SK-N-SH (cell line): ENCODE results near the gene HK3. TPM values are rescaled to one million over a fixed set of nuclear protein-coding genes. Genes with fewer than 3 reads are reported as not detected.

Source experiments
- CTCF ChIA-PET: fragments of 300-600, 350-600 bp; formaldehyde crosslinking; extraction: SDS; loops from one replicate; lab custom pipeline; 2021; lab: Yijun Ruan, JAX
- POLR2A ChIA-PET: fragments of 350-600 bp; sonication (Branson Sonifier 250); formaldehyde crosslinking; extraction: SDS; loops from one replicate; lab custom pipeline; 2020; ENCODE audit warnings: antibody characterized with exemption, inconsistent platforms; lab: Yijun Ruan, JAX
- DNase-seq: peaks from one replicate; pipeline ENCODE4 v3.0.0; 2012
- H2AFZ ChIP-seq: fragments of 200-600 bp; sonication (generic); 2 replicates; pipeline ENCODE4 v1.8.1; 2016; ENCODE audit warnings: antibody characterized with exemption, mild to moderate bottlenecking, low read depth
- H3F3A ChIP-seq: fragments of 200-600 bp; sonication (generic); replicated peaks from 2 replicates; pipeline ENCODE3; 2016; ENCODE audit warnings: antibody characterized with exemption, mild to moderate bottlenecking; ENCODE audit not compliant: insufficient read depth
- H3K27ac ChIP-seq, 2 experiments: fragments of 200-500 bp in 1 of 2; fragments of 200-600 bp in 1 of 2; sonication (Bioruptor generic) in 1 of 2; sonication (generic), shearing (Covaris generic) in 1 of 2; 2 replicates each; pipeline versions ENCODE4 v1.5.1 to v1.6.1; 2014 to 2016; ENCODE audit warnings: low read depth in 2 of 2, inconsistent platforms in 1 of 2, low read length in 1 of 2, mild to moderate bottlenecking in 1 of 2, mixed read lengths in 1 of 2
- H3K27me3 ChIP-seq: fragments of 200-600 bp; sonication (generic), shearing (Covaris generic); 2 replicates; pipeline ENCODE4 v1.6.1; 2016; ENCODE audit warnings: mixed run types; ENCODE audit not compliant: insufficient read depth
- H3K36me3 ChIP-seq, 2 experiments: fragments of 200-500 bp in 1 of 2; fragments of 200-600 bp in 1 of 2; sonication (Bioruptor generic) in 1 of 2; sonication (generic) in 1 of 2; replicated peaks in 1 of 2; 2 replicates each; pipeline versions ENCODE3 to v1.5.1; 2014 to 2016; ENCODE audit warnings: low read length in 1 of 2, mild to moderate bottlenecking in 1 of 2; ENCODE audit not compliant: insufficient read depth in 2 of 2, control insufficient read depth in 1 of 2
- H3K4me1 ChIP-seq, 2 experiments: fragments of 200-500 bp in 1 of 2; fragments of 200-600 bp in 1 of 2; sonication (Bioruptor generic) in 1 of 2; sonication (generic), shearing (Covaris generic) in 1 of 2; 2 replicates each; pipeline versions ENCODE4 v1.5.1 to v1.6.1; 2014 to 2016; ENCODE audit warnings: low read depth in 1 of 2, low read length in 1 of 2, mixed run types in 1 of 2; ENCODE audit not compliant: insufficient read depth in 2 of 2, control insufficient read depth in 1 of 2
- H3K4me2 ChIP-seq: fragments of 200-600 bp; sonication (generic), shearing (Covaris generic); 2 replicates; pipeline ENCODE4 v1.6.1; 2017; ENCODE audit warnings: mixed run types
- H3K4me3 ChIP-seq, 2 experiments: fragments of 200-500 bp in 1 of 2; fragments of 200-600 bp in 1 of 2; sonication (Bioruptor generic) in 1 of 2; sonication (generic), shearing (Covaris generic) in 1 of 2; 2 replicates each; pipeline versions ENCODE4 v1.5.1 to v1.8.1; 2014 to 2016; ENCODE audit warnings: low read depth in 2 of 2, inconsistent platforms in 1 of 2, low read length in 1 of 2, mild to moderate bottlenecking in 1 of 2, mixed read lengths in 1 of 2, moderate library complexity in 1 of 2
- H3K79me2 ChIP-seq: fragments of 200-600 bp; sonication (generic); 2 replicates; pipeline ENCODE4 v1.8.1; 2017; ENCODE audit warnings: mild to moderate bottlenecking; ENCODE audit not compliant: insufficient read depth
- H3K9ac ChIP-seq: fragments of 200-600 bp; sonication (generic); 2 replicates; pipeline ENCODE4 v1.6.1; 2017; ENCODE audit warnings: mixed run types
- H3K9me2 ChIP-seq: fragments of 200-600 bp; sonication (generic); 2 replicates; pipeline ENCODE4 v1.6.1; 2017; ENCODE audit warnings: mixed run types
- H3K9me3 ChIP-seq: fragments of 200-600 bp; sonication (generic); 2 replicates; pipeline ENCODE4 v1.6.1; 2017; ENCODE audit warnings: mixed run types, mild to moderate bottlenecking, moderate library complexity
- H4K20me1 ChIP-seq: fragments of 200-600 bp; sonication (generic); 2 replicates; pipeline ENCODE4 v1.6.1; 2017; ENCODE audit warnings: mild to moderate bottlenecking, mixed run types; ENCODE audit not compliant: insufficient read depth
- FOXM1 ChIP-seq: IDR thresholded peaks from 2 replicates; pipeline ENCODE4 v1.4.0; 2012; ENCODE audit warnings: low read depth, mild to moderate bottlenecking
- GATA2 ChIP-seq: sonication (generic); formaldehyde crosslinking; IDR thresholded peaks from 2 replicates; pipeline ENCODE4 v1.5.0; 2020; ENCODE audit warnings: mild to moderate bottlenecking, missing genetic modification reagents
- IRF3 ChIP-seq: fragments of 150-350 bp; IDR thresholded peaks from 2 replicates; pipeline ENCODE4 v1.6.1; 2016; ENCODE audit warnings: mild to moderate bottlenecking, low read depth, low read length
- JUND ChIP-seq: IDR thresholded peaks from 2 replicates; pipeline ENCODE4 v1.4.0; 2012
- NRF1 ChIP-seq: IDR thresholded peaks from 2 replicates; pipeline ENCODE4 v1.6.1; 2012; ENCODE audit warnings: low read depth, mild to moderate bottlenecking, low read length
- RAD21 ChIP-seq: IDR thresholded peaks from 2 replicates; pipeline ENCODE4 v1.6.1; 2012; ENCODE audit warnings: mild to moderate bottlenecking, low read length
- RCOR1 ChIP-seq: fragments of 150-350 bp; IDR thresholded peaks from 2 replicates; pipeline ENCODE4 v1.6.1; 2017; ENCODE audit warnings: antibody characterized with exemption, low read length
- RXRA ChIP-seq: IDR thresholded peaks from 2 replicates; pipeline ENCODE4 v1.4.0; 2012; ENCODE audit warnings: low read depth, mild to moderate bottlenecking, borderline replicate concordance
- SMC3 ChIP-seq: IDR thresholded peaks from 2 replicates; pipeline ENCODE4 v1.6.1; 2012; ENCODE audit warnings: low read depth, low read length, improper control_type of control experiment
- TAF1 ChIP-seq: IDR thresholded peaks from 2 replicates; pipeline ENCODE4 v1.6.1; 2012; ENCODE audit warnings: low read depth, mild to moderate bottlenecking, low read length, moderate library complexity, borderline replicate concordance
- WGBS: methylation state at CpG from one replicate; pipeline ENCODE4 v1.1.6; 2017; ENCODE audit warnings: low lambda C conversion rate; 5-methylcytosine and 5-hydroxymethylcytosine counted together
- polyA plus RNA-seq, 3 experiments: library from polyadenylated mRNA; depleted of rRNA; stranded (reverse); fragments of >200 nt; gene quantifications; 2 replicates each; pipeline ENCODE4 v1.2.3, GENCODE V29; 2012

The HK3 gene
- polyA plus RNA-seq, 1 of the 3 experiments (the other 2 are of a cell fraction): 0.02 TPM

GRCh38 chr5:176863765-176864098, 35.4 kb downstream of the HK3 start:
- Histone ChIP-seq H4K20me1 (no peaks in the 10 kb centered on the region), H3K4me3 (no peak overlapping the region), H2AFZ (no peak overlapping the region), H3K9ac (no peak overlapping the region), H3K79me2 (no peaks in the 10 kb centered on the region)
- TF ChIP-seq FOXM1: no peak
- no peak for TF ChIP-seq JUND
- no peak for TF ChIP-seq SMC3
- TF ChIP-seq, all 33 proteins: peak for 0
- no peak overlapping the region for H3K27ac ChIP-seq
- H3K27me3 ChIP-seq: peaks cover 4% of the 10 kb centered on the region; the same call in 1 of the 2 replicates
- ChIA-PET CTCF (interaction anchor here (1.0 to 1.1 kb wide), 2 partner anchors 163 to 249 kb away, joined by 3 read pairs; no protein-coding TSS in a partner anchor), POLR2A (no interaction called here)
- DNase-seq: no peak
- WGBS: 86% methylated on average over 5 of the region's 5 CpGs
- no peak overlapping the region for H3K4me2 ChIP-seq
- H3K9me2 ChIP-seq: no peaks in the 10 kb centered on the region
- no peaks in the 10 kb centered on the region for H3K9me3 ChIP-seq
- H3F3A ChIP-seq: no peaks in the 10 kb centered on the region
- H3K4me1 ChIP-seq: peaks cover 0 to 56% of the 10 kb centered on the region in 2 experiments; a peak in 2 of 4 replicates
- H3K36me3 ChIP-seq: no peaks in the 10 kb centered on the region

- POLR2A ChIA-PET: no interaction called here
- CTCF ChIA-PET: interaction anchor here (0.7 to 1.1 kb wide), 4 partner anchors 50 to 249 kb away, joined by 3 to 4 read pairs (median 3); no protein-coding TSS in a partner anchor
- 45% methylated on average over 7 of the region's 15 CpGs for WGBS
Measured at GRCh38 chr5:176863041-176863764, 35.9 kb downstream of the HK3 start.

More at GRCh38 chr5:176863041-176863764, 35.9 kb downstream of the HK3 start:
- no peak overlapping the region for H3K9ac ChIP-seq
- H3K79me2 ChIP-seq: no peaks in the 10 kb centered on the region
- no peaks in the 10 kb centered on the region for H3K36me3 ChIP-seq
- peaks cover 0 to 51% of the 10 kb centered on the region in 2 experiments; a peak in 2 of 4 replicates for H3K4me1 ChIP-seq
- DNase-seq: peak; percentile 66
- H3K9me2 ChIP-seq: no peaks in the 10 kb centered on the region
- peaks cover 4% of the 10 kb centered on the region; the same call in 1 of the 2 replicates for H3K27me3 ChIP-seq
- H3K4me2 ChIP-seq: no peak overlapping the region
- no peak for TF ChIP-seq FOXM1
- no peak for TF ChIP-seq TAF1
- no peak for TF ChIP-seq RXRA
- no peak for TF ChIP-seq RAD21
- no peak for TF ChIP-seq RCOR1
- TF ChIP-seq IRF3: no peak
- no peak for TF ChIP-seq NRF1
- no peak for TF ChIP-seq GATA2 (CRISPR knock-in tag)
- H3K4me3 ChIP-seq: no peak overlapping the region
- no peaks in the 10 kb centered on the region for H4K20me1 ChIP-seq
- H2AFZ ChIP-seq: no peak overlapping the region
- H3F3A ChIP-seq: no peaks in the 10 kb centered on the region
- H3K9me3 ChIP-seq: no peaks in the 10 kb centered on the region
- H3K27ac ChIP-seq: 0 out of 4 replicates have a peak overlapping the region, but pooled peaks of 1 of the 2 experiments have one; percentile 4
